ENCODE measurements around the gene UMODL1. TPM values are rescaled to one million over a fixed set of nuclear protein-coding genes. Genes with fewer than 3 reads are reported as not detected.

Gene UMODL1
- total and polyA plus RNA-seq, 10 of the 15 experiments (the other 5 are each of a cell fraction or from before 2014, with no cell fraction given) = 0.01 to 0.11 (median 0.03) TPM; not detected in 5

- TF ChIP-seq ASH2L (IDR thresholded peaks at IDR 0.05; ENCODE audit: borderline replicate concordance, low read depth) (no peak), GABPA (IDR thresholded peaks at IDR 0.05; ENCODE audit: low read depth) (no peak), BRCA1 (IDR thresholded peaks at IDR 0.05; ENCODE audit: low read depth, low read length) (no peak)
These were observed 30.5 kb upstream of the UMODL1 start (continued) for GRCh38 chr21:42040411-42041180.

DNA sequence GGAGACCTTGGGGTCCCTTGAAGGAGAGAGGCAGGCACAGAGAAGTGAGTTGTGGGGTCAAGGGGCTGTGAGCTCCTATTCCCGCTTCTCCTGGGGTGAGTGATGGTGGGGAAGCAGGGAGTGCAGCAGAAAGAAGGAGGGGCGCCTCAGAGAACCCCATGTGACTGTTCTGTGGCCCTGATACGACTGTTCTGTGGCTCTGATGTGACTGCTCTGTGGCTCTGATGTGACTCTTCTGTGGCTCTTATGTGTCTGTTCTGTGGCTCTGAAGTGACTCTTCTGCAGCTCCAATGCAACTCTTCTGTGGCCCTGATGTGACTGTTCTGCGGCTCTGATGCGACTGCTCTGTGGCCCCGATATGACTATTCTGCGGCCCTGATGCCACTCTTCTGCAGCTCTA is 29.9 kb upstream of the UMODL1 start:
- Histone ChIP-seq H3K27ac (ENCODE audit: control insufficient read depth, insufficient read depth) (no peak overlapping the region), H3K4me3 (no peak overlapping the region), H4K20me1 (ENCODE audit: control insufficient read depth, insufficient read depth) (no peaks in the 10 kb centered on the region), H3K9me3 (replicated peaks; ENCODE audit: control insufficient read depth, insufficient read depth, low read length) (no peaks in the 10 kb centered on the region; the same call in 2 of the 3 replicates), H2AFZ (ENCODE audit: control insufficient read depth, low read depth, low read length) (no peak overlapping the region), H3K36me3 (ENCODE audit: control insufficient read depth in 2 of 2, insufficient read depth in 2 of 2, low read length in 1 of 2) (no peaks in the 10 kb centered on the region), H3K4me2 (ENCODE audit: control insufficient read depth, insufficient read depth) (no peak overlapping the region), H3K79me2 (ENCODE audit: control insufficient read depth, insufficient read depth, low read length) (no peaks in the 10 kb centered on the region), H3K9ac (ENCODE audit: control insufficient read depth, insufficient read depth, low read length) (no peak overlapping the region), H3K4me1 (ENCODE audit: control insufficient read depth, insufficient read depth, low read length) (no peaks in the 10 kb centered on the region), H3K27me3 (replicated peaks in 1 of 2; ENCODE audit: control insufficient read depth in 2 of 2, insufficient read depth in 2 of 2, low read length in 1 of 2) (no peaks in the 10 kb centered on the region; a peak in 2 of 4 replicates)
- FAIRE-seq (no peak), DNase-seq (ENCODE audit: low read depth, low spot score) (no peak), ATAC-seq (no peak)
- ChIA-PET POLR2A (no interaction called here), CTCF (interaction anchor here (0.9 kb wide), 1 partner anchor 66 kb away, joined by 3 read pairs; no protein-coding TSS in a partner anchor), SMC1A (ENCODE audit: uncharacterized antibody, unreplicated experiment) (no interaction called here), RAD21 (ENCODE audit: unreplicated experiment) (interaction anchor here (0.5 kb wide), 1 partner anchor 36 kb away, joined by 3 read pairs; no protein-coding TSS in a partner anchor)
- 58% methylated on average over 7 of the region's 7 CpGs for WGBS (ENCODE audit: insufficient coverage, insufficient replicate concordance, low lambda C conversion rate, missing lambda C conversion rate)
- intact Hi-C loops (cut with micrococcal nuclease; ENCODE audit: unreplicated experiment) (no loop called here), in situ Hi-C loops (cut with MboI) (loop anchor here (10.0 kb wide), 1 partner anchor 64 kb away; no protein-coding TSS in a partner anchor)
- no TSS peak for BruUV-seq (replicated peaks)
- TF ChIP-seq RBBP5 (conservative IDR thresholded peaks at IDR 0.05) (no peak), MLLT1 (IDR thresholded peaks at IDR 0.05) (no peak), ZNF274 (IDR thresholded peaks at IDR 0.05; ENCODE audit: insufficient read depth, insufficient read length) (no peak), ZNF592 (IDR thresholded peaks at IDR 0.05) (no peak), IRF3 (IDR thresholded peaks at IDR 0.05) (no peak)
- TF ChIP-seq, protein P1, sequence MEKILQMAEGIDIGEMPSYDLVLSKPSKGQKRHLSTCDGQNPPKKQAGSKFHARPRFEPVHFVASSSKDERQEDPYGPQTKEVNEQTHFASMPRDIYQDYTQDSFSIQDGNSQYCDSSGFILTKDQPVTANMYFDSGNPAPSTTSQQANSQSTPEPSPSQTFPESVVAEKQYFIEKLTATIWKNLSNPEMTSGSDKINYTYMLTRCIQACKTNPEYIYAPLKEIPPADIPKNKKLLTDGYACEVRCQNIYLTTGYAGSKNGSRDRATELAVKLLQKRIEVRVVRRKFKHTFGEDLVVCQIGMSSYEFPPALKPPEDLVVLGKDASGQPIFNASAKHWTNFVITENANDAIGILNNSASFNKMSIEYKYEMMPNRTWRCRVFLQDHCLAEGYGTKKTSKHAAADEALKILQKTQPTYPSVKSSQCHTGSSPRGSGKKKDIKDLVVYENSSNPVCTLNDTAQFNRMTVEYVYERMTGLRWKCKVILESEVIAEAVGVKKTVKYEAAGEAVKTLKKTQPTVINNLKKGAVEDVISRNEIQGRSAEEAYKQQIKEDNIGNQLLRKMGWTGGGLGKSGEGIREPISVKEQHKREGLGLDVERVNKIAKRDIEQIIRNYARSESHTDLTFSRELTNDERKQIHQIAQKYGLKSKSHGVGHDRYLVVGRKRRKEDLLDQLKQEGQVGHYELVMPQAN (conservative IDR thresholded peaks at IDR 0.05) = no peak
- TF ChIP-seq, protein P2, sequence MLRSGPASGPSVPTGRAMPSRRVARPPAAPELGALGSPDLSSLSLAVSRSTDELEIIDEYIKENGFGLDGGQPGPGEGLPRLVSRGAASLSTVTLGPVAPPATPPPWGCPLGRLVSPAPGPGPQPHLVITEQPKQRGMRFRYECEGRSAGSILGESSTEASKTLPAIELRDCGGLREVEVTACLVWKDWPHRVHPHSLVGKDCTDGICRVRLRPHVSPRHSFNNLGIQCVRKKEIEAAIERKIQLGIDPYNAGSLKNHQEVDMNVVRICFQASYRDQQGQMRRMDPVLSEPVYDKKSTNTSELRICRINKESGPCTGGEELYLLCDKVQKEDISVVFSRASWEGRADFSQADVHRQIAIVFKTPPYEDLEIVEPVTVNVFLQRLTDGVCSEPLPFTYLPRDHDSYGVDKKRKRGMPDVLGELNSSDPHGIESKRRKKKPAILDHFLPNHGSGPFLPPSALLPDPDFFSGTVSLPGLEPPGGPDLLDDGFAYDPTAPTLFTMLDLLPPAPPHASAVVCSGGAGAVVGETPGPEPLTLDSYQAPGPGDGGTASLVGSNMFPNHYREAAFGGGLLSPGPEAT (IDR thresholded peaks at IDR 0.05; ENCODE audit: low read depth) = no peak

Data from GM12878 (cell line).